ENCODE measurements around the gene GMEB1. TPM values are rescaled to one million over a fixed set of nuclear protein-coding genes. Genes with fewer than 3 reads are reported as not detected.
A peak's percentile ranks its signal among the peaks of the same experiment; 100 is the strongest.

GMEB1 gene
- total and polyA plus RNA-seq, 2 experiments from 2014 or later, result 13.3 to 20.2 TPM

DNA sequence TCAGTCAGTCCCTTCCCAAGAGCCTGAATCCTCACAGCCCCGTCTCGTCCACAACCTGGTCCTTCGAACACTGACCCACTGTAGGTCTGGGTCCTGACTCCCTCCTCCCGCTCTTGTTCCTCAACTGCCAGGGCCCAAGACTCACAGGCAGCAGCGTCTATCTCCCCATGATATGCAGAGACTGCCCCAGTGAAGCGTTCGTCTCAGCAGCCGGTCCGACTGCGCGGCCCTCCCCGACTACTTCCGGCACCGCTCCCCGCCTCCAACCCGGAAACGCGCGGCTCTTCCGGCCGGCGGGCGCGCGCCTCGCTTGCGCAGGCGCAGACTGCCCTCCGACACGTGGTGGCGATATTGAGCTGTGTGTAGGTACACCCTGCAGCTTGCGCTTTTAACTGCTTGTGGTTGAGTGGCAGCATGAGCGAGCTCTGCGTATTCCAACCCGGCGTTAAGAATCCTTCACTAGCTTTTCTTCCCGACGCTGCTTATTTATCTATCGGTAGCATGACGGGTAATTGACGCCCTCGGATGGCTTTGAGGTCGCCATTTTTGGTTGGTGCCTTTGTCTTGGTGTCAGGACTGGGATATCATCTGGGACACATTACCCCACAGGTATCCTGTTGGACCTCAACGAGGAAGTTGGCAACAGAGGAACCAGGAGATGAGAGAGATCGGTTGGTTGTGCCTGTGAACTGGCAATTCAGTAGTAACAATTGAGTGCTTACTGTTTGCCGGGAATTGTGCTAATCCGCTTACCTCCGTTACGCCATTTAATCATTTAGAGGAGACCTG is 25.5 kb upstream of the GMEB1 start, which contains the start of gene TAF12:
Gene TAF12, minus strand, starts transcription at position 221 of the 789 bp plus-strand sequence. CDS start 20,986 bp downstream, outside the sequence.
- ATAC-seq (peak; percentile 93), DNase-seq (ENCODE audit: low spot score) (peak; percentile 96)
- peaks cover 14% of the 10 kb centered on the region for H3F3A ChIP-seq (replicated peaks; ENCODE audit: low read depth)
- no peaks in the 10 kb centered on the region for H3K27me3 ChIP-seq (ENCODE audit: insufficient read depth)
- H2AFZ ChIP-seq, result peak within 1 kb of the TSS; percentile 83
- H3K27ac Mint-ChIP-seq, result peak within 1 kb of the TSS; percentile 98
- peak within 1 kb of the TSS; percentile 99 for H3K4me3 Mint-ChIP-seq
- no peaks in the 10 kb centered on the region for H3K9me2 ChIP-seq (ENCODE audit: insufficient read depth)
- H3K27me3 Mint-ChIP-seq (ENCODE audit: insufficient read depth, low read depth, poor library complexity), result peaks cover 22% of the 10 kb centered on the region
- H3K4me2 ChIP-seq, result peak within 1 kb of the TSS; percentile 96
- peak; percentile 25 for TF ChIP-seq CREB1 (CRISPR knock-in tag; IDR thresholded peaks at IDR 0.05; ENCODE audit: low read depth)
- peak; percentile 98 for TF ChIP-seq POLR2AphosphoS5 (IDR thresholded peaks at IDR 0.05; ENCODE audit: low read depth)
- TF ChIP-seq JUNB (IDR thresholded peaks at IDR 0.05; ENCODE audit: unreplicated experiment), result no peak
- TF ChIP-seq ZNF114 (CRISPR knock-in tag; IDR thresholded peaks at IDR 0.05), result no peak
- TF ChIP-seq, protein P1, sequence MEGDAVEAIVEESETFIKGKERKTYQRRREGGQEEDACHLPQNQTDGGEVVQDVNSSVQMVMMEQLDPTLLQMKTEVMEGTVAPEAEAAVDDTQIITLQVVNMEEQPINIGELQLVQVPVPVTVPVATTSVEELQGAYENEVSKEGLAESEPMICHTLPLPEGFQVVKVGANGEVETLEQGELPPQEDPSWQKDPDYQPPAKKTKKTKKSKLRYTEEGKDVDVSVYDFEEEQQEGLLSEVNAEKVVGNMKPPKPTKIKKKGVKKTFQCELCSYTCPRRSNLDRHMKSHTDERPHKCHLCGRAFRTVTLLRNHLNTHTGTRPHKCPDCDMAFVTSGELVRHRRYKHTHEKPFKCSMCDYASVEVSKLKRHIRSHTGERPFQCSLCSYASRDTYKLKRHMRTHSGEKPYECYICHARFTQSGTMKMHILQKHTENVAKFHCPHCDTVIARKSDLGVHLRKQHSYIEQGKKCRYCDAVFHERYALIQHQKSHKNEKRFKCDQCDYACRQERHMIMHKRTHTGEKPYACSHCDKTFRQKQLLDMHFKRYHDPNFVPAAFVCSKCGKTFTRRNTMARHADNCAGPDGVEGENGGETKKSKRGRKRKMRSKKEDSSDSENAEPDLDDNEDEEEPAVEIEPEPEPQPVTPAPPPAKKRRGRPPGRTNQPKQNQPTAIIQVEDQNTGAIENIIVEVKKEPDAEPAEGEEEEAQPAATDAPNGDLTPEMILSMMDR (conservative IDR thresholded peaks at IDR 0.05; ENCODE audit: low read depth in 2 of 2), result peak in 1 of 2 experiments; percentile 70; a peak in 2 of 4 replicates
- TF ChIP-seq STAT1 (IDR thresholded peaks at IDR 0.05; ENCODE audit: unreplicated experiment), result no peak
- TF ChIP-seq REST (IDR thresholded peaks at IDR 0.05; ENCODE audit: unreplicated experiment), result no peak
- TF ChIP-seq ZNF331 (CRISPR knock-in tag; IDR thresholded peaks at IDR 0.05; ENCODE audit: low read depth), result no peak
- no peak for TF ChIP-seq NANOG (IDR thresholded peaks at IDR 0.05; ENCODE audit: borderline replicate concordance)
- TF ChIP-seq, protein P2, sequence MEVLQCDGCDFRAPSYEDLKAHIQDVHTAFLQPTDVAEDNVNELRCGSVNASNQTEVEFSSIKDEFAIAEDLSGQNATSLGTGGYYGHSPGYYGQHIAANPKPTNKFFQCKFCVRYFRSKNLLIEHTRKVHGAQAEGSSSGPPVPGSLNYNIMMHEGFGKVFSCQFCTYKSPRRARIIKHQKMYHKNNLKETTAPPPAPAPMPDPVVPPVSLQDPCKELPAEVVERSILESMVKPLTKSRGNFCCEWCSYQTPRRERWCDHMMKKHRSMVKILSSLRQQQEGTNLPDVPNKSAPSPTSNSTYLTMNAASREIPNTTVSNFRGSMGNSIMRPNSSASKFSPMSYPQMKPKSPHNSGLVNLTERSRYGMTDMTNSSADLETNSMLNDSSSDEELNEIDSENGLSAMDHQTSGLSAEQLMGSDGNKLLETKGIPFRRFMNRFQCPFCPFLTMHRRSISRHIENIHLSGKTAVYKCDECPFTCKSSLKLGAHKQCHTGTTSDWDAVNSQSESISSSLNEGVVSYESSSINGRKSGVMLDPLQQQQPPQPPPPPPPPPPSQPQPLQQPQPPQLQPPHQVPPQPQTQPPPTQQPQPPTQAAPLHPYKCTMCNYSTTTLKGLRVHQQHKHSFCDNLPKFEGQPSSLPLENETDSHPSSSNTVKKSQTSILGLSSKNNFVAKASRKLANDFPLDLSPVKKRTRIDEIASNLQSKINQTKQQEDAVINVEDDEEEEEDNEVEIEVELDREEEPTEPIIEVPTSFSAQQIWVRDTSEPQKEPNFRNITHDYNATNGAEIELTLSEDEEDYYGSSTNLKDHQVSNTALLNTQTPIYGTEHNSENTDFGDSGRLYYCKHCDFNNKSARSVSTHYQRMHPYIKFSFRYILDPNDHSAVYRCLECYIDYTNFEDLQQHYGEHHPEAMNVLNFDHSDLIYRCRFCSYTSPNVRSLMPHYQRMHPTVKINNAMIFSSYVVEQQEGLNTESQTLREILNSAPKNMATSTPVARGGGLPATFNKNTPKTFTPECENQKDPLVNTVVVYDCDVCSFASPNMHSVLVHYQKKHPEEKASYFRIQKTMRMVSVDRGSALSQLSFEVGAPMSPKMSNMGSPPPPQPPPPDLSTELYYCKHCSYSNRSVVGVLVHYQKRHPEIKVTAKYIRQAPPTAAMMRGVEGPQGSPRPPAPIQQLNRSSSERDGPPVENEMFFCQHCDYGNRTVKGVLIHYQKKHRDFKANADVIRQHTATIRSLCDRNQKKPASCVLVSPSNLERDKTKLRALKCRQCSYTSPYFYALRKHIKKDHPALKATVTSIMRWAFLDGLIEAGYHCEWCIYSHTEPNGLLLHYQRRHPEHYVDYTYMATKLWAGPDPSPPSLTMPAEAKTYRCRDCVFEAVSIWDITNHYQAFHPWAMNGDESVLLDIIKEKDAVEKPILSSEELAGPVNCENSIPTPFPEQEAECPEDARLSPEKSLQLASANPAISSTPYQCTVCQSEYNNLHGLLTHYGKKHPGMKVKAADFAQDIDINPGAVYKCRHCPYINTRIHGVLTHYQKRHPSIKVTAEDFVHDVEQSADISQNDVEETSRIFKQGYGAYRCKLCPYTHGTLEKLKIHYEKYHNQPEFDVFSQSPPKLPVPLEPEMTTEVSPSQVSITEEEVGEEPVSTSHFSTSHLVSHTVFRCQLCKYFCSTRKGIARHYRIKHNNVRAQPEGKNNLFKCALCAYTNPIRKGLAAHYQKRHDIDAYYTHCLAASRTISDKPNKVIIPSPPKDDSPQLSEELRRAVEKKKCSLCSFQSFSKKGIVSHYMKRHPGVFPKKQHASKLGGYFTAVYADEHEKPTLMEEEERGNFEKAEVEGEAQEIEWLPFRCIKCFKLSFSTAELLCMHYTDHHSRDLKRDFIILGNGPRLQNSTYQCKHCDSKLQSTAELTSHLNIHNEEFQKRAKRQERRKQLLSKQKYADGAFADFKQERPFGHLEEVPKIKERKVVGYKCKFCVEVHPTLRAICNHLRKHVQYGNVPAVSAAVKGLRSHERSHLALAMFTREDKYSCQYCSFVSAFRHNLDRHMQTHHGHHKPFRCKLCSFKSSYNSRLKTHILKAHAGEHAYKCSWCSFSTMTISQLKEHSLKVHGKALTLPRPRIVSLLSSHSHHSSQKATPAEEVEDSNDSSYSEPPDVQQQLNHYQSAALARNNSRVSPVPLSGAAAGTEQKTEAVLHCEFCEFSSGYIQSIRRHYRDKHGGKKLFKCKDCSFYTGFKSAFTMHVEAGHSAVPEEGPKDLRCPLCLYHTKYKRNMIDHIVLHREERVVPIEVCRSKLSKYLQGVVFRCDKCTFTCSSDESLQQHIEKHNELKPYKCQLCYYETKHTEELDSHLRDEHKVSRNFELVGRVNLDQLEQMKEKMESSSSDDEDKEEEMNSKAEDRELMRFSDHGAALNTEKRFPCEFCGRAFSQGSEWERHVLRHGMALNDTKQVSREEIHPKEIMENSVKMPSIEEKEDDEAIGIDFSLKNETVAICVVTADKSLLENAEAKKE (CRISPR knock-in tag; IDR thresholded peaks at IDR 0.05), result no peak
- no peak for TF ChIP-seq EZH2phosphoT487 (IDR thresholded peaks at IDR 0.05; ENCODE audit: unreplicated experiment)
- TF ChIP-seq, protein P3, sequence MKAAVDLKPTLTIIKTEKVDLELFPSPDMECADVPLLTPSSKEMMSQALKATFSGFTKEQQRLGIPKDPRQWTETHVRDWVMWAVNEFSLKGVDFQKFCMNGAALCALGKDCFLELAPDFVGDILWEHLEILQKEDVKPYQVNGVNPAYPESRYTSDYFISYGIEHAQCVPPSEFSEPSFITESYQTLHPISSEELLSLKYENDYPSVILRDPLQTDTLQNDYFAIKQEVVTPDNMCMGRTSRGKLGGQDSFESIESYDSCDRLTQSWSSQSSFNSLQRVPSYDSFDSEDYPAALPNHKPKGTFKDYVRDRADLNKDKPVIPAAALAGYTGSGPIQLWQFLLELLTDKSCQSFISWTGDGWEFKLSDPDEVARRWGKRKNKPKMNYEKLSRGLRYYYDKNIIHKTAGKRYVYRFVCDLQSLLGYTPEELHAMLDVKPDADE (IDR thresholded peaks at IDR 0.05), result peak; percentile 45; the same call in 1 of the 2 replicates
- no peak for TF ChIP-seq EZH2 (IDR thresholded peaks at IDR 0.05; ENCODE audit: low read depth, unreplicated experiment)
- H3K4me3 ChIP-seq, result peak within 1 kb of the TSS; percentile 97
- peaks cover 15% of the 10 kb centered on the region for H3K4me1 ChIP-seq (ENCODE audit: insufficient read depth)
- no peaks in the 10 kb centered on the region for H3K9me3 Mint-ChIP-seq
- peaks cover 27% of the 10 kb centered on the region for H3K79me2 ChIP-seq (replicated peaks; ENCODE audit: insufficient read depth)
- peaks cover 21% of the 10 kb centered on the region for H3K4me1 Mint-ChIP-seq
- H3K36me3 ChIP-seq (ENCODE audit: insufficient read depth), result no peaks in the 10 kb centered on the region
- no peaks in the 10 kb centered on the region for H4K20me1 ChIP-seq (replicated peaks; ENCODE audit: insufficient read depth)
- H3K27ac ChIP-seq (ENCODE audit: low read depth), result peak within 1 kb of the TSS; percentile 94
- H3K36me3 Mint-ChIP-seq (ENCODE audit: low read depth), result no peaks in the 10 kb centered on the region; the same call in 2 of the 3 replicates

Measured in GM23338 (cell line).